NCI-H1105 (cell line): Measurements from ENCODE around the gene MYO6.

ENCODE experiments used
- DNase-seq: peaks from one replicate; lab custom pipeline; 2025; lab: John Stamatoyannopoulos, UW

MYO6 gene

DNA sequence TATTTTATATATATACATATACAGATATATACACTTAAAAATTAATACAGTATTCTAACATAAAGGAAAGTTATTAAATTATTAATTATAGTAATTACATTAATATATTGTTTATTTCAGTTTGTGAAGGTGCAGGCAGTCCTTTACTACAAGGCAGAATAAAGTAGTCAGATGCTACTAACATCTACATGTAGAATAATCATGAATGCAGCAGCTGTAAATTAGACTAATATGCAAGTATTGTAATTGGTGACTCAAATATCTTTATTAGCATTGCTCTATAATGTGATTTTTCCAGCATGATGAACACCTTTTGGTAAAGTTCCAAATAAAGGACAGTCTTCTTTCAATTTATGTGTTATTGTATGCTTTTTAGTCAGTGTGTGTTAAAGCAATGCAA lies 17.3 kb downstream of the MYO6 start:
- DNase-seq, result no peak

DNA sequence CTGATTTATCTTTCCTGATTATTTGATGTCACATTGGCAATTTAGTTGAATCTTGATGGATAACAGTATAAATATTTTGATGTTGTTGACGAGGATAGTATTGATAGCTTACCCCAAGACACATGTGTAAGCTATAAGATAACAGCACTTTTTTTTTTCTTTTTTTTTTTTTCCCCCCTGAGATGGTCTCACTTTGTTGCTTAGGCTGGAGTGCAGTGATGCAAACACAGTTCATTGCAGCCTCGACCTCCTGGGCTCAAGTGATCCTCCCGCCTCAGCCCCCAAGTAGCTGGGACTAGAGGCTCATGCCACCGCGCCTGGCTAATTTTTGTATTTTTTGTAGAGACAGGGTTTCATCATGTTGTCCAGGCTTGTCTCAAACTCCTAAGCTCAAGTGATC lies 21.8 kb downstream of the MYO6 start:
- no peak for DNase-seq

DNA sequence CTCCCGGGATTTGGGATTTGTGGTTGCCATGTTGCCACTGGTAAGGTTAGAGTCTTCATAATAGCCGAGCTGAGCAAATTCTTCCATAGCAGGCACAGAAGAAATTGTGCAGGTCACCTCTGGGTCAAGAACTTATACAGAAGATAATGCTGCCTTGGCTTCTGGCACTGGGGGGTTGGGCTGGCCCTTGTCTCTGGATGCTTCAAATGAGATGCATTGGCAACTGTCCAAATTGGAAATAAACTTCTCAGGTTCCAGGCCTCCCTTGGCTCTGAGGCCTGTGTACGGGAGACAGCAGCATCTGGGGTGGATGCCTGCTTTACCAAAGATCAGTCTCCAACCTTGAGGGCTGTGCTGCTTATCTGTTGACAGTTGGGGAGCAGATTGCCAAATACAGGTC lies 26.2 kb downstream of the MYO6 start:
- peak; percentile 68 for DNase-seq

DNA sequence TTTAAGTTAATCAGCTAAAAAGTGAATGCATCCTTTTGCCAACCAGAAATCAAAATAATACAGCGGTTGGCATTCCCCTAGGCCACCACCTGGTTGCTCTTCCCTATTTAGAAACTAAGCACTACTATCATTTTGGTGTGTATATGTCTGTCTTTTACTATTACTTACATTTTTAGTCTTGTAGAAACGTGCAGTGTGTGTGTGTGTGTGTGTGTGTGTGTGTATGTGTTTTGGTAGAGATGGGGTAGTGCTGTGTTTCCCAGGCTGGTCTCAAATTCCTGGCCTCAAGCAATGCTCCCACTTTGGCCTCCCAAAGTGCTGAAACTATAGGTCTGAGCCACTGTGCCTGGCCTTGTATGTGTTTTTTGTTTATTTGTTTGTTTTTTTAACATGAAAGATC lies 27.4 kb downstream of the MYO6 start:
- no peak for DNase-seq

DNA sequence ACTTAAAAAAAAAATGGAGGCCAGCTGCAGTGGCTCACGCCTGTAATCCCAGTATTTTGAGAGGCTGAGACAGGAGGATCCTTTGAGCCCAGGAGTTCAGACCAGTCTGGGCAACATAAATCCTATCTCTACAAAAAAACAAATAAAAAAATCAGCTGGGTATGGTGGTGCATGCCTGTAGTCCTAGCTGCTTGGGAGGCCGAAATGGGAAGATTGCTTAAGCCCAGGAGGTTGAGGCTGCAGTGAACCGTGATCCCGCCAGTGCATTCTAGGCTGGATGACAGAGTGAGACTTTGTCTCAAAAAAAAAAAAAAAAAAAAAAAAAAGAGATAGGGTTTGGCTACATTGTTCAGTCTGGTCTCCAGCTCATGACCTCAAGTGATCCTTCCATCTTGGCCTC lies 29.7 kb downstream of the MYO6 start:
- DNase-seq, result no peak

DNA sequence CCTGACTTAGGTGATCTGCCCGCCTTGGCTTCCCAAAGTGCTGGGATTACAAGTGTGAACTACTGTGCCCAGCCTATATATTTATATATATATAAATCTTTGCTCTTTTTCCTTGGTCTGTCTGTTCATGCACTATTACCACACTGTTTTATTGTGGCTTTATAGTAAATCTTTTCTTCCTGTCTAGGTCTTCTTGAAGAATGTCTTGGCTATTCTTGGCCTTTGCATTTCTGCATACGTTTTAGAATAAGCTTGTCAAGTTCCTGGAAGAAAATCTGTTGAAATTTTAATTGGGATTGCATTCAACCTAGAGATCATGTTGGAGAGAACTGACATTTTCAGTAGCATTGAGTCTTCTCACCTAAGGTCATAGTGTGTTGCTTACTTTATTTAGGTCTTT lies 37.1 kb downstream of the MYO6 start:
- no peak for DNase-seq

DNA sequence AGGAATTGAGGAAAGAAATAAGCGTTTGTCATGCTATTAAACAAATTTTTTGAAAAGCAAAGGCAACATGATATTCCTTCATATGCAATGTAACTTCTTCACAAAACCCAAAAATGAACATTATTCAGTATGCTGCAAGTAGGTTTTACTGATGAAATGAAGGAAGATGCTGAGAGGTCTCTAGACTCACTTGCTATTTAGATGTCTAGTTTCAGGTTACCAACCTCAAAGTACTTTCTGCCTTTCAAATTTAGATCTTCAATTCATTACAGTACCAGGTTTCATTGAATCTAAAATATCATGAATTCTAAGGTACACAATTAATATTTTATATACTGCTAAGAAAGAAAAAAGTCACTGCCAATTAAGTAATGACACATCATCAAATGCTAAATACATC lies 39.9 kb downstream of the MYO6 start:
- no peak for DNase-seq

DNA sequence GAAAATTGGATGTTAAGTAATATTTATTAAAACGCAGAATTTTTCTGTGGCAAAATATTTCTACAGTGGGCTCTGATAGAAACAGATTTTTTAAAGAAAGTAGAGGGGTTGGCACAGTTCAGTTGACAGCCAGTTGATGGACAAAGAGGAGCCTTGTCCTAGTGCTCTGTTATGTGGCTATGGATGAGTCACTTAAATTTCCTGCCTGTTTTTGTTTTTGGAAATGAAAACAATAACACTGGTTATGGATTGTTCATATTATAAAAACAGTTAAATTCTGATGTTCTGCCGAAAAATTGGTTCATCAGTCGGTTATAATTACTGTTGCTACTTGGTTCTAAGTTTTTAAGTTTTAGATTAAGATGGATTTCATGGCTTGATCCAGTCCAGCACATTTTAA lies 42.8 kb downstream of the MYO6 start:
- DNase-seq, result no peak

DNA sequence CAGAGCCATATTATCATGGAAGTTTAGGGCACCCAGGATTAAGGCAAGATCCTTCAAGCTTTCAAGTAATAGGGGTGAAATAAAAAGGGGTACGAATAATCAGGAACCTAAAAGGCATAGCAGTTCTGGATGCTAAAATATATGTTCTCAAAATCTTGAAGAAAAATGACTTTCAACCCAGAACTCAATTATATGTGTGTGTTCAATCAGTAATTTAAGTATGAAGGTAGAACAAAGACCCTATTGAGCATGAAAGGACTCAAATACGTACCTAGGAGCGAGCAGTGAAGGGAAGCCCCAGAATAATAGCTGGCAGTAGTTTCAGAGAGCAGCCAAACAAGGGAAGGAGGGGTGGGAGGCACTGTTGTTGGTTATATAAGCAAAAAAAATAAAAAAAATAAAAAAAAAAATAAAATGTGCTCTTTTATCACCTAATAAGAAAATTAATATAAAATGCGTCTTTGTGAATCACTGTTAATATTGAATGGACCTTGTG lies 45.4 kb downstream of the MYO6 start:
- DNase-seq, result no peak

DNA sequence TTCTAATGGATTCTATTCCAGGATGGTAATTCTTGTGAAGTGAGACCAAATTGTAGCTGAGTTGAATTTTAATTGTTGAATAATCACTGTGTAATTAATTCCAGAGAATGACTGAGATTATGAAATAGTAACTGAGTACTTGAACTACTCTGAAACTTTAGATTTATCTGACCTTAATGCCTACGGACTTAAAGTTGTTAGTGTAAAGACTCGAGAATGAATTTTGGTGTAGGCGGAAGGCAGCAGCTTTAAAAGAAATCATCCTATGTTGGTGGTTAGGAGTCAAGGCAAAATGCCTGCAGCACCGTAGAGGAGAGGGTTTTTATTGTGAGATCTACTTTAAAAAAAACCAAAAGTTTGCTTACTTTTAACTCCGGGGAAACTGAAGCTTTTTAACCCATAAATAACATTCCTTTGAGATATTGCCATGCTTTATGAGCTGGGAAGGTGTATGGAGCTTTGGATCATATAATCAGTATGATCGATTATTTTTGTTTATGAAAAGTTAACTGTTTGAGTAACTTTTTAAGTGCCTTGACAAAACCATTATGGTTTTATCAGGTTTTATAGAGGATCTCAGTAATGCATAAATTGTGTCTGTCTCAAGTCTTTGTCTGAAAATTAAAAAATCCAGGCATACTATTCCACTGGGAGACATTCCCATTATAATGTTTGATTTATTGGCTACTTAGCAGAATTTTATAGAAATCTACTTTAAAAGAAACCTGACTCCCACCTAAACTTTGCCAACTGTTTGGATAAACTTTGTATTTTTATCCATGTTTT lies 46.1 kb downstream of the MYO6 start:
- no peak for DNase-seq

DNA sequence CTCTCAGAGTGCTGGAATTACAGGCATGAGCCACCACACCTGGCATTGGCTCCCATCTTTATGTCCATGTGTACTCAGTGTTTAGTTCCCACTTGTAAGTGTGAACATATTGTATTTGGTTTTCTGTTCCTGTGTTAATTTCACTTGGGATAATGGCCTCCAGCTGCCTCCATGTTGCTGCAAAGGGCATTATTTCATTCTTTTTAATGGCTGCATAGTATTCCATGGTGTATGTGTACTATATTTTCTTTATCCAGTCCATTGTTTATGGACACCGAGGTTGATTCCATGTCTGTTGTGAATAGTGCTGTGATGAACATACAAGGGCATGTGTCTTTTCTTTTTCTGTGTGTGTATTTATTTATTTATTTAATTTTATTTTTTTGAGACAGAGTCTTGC lies 47.7 kb downstream of the MYO6 start:
- DNase-seq, result no peak

DNA sequence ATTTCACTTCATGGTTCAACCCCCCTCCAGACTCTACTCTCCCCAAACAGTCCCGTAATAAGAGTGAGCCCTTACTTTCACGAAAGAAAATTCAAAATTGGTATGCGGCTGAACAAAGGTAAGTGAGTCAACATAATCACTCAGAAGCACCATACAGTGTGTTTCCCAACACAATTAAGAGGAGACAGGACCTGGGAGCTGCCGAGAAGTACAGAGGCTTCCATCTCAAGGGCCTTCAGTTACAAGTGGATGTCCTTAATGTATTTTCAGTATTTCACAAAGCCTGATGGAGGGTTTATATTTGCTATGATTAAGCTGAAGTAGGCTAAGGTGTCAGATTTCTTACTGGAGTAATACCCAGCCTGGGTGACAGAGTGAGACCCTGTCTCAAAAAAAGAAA lies 51.1 kb downstream of the MYO6 start:
- no peak for DNase-seq

DNA sequence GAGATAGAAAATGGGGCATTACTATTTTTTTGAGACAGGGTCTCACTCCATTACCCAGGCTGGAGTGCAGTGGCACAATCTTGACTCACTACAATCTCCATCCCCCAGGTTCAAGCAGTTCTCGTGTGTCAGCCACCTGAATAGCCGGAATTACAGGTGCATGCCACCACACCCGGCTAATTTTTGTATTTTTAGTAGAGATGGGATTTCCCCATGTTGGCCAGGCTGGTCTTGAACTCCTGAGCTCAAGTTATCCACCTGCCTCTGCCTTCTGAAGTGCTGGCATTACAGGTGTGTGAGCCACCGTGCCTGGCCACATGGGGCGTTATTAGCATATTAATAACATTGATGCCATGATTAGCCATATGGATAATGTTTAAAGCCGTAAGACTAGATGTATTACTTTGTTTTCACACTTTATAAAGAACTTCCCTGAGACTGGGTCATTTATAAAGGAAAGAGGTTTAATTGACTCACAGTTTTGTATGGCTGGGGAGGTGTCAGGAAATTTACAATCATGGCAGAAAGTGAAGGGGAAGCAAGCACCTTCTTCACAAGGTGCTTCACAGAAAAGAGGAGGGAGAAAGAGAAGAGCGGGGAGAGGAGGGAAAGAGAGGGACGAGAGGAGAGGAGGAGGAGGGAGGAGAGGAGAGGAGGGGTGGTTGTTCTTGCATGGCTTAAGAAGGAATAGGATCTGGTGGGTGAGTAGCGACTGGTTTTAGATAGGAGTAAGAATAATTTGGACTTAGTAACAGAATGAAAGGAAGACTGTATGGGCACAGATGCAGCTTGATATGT lies 51.9 kb downstream of the MYO6 start:
- no peak for DNase-seq

DNA sequence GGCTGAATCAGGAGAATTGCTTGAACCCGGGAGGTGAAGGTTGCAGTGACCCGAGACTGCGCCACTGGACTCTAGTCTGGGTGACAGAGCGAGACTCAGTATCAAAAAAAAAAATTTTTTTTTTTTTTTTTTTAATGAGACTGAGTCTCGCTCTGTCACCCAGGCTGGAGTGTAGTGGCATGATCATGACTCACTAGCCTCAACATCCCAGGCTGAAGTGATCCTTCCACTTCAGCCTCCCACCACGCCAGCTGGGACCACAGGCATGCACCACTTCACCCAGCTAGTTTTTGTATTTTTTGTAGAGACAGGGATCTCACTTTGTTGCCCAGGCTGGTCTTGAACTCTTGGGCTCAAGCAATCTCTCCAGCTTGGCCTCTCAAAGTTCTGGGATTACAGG lies 53.3 kb downstream of the MYO6 start:
- no peak for DNase-seq

DNA sequence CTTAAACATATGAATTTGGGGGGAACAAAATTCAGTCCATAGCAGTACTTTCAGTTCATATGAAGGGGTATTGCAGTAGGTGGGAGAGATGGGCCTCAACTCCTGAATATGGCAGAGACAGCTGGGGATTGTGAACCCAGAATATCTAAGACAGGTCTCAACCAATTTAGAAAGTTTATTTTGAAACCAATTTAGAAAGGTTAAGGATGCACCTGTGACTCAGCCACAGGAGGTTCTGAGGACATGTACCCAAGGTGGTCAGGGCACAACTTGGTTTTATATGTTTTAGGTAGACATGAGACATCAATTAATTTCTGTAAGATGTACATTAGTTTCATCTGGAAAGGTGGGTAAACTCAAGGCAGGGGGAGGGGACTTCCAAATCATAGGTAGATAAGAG lies 59.5 kb downstream of the MYO6 start:
- DNase-seq, result no peak

DNA sequence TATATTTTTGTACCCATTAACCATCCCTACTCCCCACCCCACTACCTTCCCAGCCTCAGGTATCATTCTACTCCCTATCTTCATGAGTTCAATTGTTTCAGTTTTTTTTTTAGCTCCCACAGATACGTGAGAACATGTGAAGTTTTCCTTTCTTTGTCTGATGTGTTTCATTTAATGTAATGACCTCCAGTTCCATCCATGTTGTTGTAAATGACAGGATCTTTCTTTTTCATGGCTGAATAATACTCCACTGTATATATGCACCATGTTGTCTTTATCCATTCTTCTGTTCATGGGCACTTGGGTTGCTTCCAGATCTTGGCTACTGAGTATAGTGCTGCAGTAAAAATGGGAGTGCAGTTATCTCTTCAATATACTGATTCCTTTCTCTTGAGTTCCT lies 63.5 kb downstream of the MYO6 start:
- no peak for DNase-seq

DNA sequence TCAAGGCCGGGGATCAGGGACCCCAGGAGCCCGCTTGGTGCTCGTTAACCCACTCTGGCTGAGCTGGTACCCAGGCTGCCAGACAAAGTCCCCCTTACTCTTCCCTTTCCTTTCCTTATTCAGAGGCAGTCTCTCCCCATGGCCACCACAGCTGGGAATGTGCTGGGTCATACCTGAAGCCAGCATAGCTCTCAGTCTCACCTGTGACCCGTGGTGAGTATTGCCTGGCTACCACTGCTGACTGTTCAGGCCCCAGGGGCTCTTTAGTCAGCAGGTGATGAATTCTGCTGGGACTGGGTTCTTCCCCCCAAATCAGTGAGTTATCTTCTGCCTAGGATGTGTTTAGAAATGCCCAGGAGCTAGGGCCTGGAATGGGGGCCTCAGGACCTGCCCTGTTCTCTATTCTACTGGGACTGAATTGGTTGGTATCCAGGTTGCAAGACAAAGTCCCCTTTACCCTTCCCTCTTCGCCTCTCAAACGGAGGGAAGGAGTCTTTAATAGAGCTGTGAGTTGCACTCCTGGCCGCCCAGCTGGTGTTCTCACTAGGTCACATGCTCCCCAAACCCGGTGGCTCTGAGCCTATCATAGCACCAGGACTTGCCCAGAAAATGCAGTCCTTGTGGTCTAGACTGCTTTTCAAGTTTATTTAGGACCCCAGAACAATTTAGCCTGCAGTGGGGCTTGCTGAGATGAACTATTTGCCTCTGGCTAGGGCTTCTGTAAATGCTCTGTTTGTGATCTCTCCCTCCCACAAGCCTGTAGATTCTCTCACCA lies 64.6 kb downstream of the MYO6 start:
- DNase-seq, result no peak

DNA sequence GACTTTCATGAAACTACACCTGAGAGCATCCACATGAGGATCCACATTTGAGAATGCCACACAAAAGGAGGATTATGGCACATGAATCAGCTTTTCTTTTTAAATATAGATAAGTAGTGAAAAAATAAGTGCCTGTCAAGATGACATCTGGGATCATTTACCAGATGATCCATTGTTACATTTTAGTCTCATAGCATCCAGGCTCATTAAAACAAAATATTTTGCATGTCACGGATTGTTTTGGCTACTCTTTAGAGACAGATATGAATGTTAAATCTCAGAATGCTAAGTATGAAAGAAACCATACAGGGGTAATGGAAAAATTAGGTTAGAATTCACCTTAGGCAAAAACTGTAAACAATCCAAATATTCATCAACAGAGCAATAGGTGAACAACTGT lies 66.7 kb downstream of the MYO6 start:
- no peak for DNase-seq

DNA sequence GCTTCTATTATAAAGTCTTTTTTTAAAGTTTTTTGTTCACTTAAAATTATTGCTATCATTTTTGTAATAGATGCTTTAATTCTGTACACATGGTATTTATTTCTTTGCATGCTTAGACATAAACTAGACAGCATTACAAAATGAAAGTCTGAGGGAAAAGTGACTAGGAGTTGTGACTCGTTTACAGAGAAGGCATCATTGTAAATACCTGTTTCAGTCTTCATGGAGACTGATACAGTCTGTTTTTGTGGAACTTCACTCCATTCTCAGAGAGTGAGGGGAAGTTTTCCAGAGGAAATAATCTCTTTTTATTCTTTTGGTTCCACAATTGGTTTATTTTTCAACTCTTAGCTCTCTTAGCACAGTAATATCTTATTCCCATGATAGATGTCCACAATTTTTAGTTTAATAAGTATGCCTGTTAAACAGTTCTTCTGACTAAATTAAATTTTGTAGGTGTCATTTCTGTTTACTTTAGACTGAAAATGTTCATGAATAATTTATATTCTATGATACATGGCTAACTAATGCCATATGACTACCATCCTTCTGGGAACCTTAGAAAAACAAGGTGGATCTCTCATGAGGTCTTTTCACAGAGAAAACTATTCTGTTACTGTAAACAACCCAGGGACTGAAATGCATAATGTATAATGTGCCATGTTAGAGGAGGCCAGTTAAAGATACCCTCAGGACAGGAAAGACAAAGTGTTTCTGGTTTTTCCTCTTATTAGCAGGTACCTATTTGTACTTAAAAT lies 69.2 kb downstream of the MYO6 start:
- DNase-seq, result no peak

DNA sequence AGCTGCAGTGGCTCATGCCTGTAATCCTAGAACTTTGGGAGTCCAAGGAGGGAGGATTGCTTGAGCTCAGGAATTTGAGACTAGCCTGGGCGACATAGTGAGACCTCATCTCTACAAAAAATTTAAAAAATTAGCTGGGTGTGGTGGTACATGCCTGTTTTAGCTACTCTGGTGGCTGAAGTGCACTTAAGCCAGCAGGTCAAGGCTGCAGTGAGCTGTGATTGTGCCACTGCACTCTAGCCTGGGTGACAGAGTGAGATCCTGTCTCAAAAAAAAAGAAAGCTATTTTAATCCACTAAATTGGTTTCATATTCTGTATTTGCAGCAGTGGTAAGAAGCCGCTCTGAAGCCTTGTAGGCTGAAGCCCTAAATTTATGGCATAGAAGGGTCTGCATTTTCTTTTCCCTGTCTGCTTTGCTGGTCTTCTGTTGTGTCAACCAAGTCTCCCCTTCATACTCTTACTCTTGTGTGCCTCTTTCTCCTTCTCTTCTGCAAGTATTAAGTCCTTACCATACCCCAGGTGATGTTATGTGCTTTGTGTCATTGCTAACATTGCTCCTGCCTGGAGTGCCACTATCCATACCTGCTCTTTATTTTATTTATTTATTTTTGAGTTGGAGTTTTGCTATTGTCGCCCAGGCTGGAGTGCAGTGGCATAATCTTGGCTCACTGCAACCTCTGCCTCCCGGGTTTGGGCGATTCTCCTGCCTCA lies 70.9 kb downstream of the MYO6 start:
- DNase-seq, result no peak

DNA sequence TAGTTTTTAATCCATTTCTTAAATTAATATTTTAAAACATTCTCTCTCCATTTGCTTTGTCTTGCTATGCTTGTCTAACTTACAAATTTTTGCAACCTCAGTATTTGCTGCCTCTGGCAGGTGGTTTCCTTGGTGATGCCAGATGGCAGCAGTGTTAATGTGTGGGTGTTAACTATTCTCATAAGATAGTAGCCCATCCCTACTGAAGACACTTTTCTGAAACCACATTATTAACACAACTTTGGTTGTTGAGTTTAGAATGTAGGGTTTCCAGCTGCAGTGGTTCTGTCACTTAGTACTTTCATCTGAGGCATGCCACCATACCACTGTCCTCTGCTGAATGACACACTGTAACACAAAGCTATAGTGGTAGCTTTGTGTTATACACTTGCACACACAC lies 75.1 kb downstream of the MYO6 start:
- no peak for DNase-seq
